Measurements from ENCODE around the gene ARHGAP8.

ARHGAP8 gene

DNA sequence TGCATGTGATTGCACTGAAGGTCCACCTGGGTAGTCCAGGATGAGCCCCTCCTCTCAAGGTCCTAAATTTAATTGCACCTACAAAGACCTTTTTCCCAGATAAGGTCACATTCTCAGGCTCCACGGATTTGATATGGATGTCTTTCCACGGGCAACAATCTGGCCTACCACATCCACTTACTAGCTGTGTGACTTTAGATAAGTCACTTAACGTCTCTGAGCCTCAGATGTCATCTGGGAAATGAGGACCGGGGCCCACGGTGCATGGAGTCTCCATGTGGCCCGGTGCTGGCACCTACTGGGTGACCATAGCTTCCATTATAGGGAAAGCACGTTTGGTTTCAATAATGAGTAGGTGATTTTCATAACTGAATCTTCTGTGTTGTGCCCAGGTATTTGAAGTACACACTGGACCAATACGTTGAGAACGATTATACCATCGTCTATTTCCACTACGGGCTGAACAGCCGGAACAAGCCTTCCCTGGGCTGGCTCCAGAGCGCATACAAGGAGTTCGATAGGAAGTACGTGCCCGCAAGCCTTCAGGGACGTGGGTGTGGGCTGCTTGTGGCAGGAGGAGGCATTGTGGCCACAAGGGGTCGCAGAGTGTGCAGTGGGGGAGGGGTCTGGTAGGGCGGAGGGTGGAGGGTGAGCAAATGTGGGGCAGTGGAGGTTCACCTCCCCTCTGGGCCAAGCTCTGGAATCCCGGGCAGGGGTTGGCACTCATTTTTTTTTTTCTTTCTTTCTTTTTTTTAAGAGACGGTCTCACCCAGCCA lies 55.7 kb downstream of the ARHGAP8 start:
- H3K27ac ChIP-seq (ENCODE audit: low read depth, low read length), result no peak overlapping the region
- H3K4me1 ChIP-seq (ENCODE audit: control insufficient read depth in 5 of 5, insufficient read depth in 5 of 5, low read length in 5 of 5), result no peaks in the 10 kb centered on the region
- no peak overlapping the region for H3K9ac ChIP-seq (ENCODE audit: low read length in 5 of 5)
- peaks cover 0 to 4% (median 0%) of the 10 kb centered on the region in 5 donors for H3K9me3 ChIP-seq (ENCODE audit: control insufficient read depth in 5 of 5, low read length in 5 of 5)
- H3K36me3 ChIP-seq (ENCODE audit: control insufficient read depth in 5 of 5, insufficient read depth in 5 of 5, low read length in 5 of 5), result peaks cover 0 to 3% (median 0%) of the 10 kb centered on the region in 5 donors
- H3K27me3 ChIP-seq (ENCODE audit: control insufficient read depth in 5 of 5, insufficient read depth in 4 of 5, low read length in 5 of 5), result peaks cover 0 to 21% (median 8%) of the 10 kb centered on the region in 5 donors
- no peak overlapping the region for H3K4me3 ChIP-seq (ENCODE audit: low read depth in 1 of 5, low read length in 5 of 5)

DNA sequence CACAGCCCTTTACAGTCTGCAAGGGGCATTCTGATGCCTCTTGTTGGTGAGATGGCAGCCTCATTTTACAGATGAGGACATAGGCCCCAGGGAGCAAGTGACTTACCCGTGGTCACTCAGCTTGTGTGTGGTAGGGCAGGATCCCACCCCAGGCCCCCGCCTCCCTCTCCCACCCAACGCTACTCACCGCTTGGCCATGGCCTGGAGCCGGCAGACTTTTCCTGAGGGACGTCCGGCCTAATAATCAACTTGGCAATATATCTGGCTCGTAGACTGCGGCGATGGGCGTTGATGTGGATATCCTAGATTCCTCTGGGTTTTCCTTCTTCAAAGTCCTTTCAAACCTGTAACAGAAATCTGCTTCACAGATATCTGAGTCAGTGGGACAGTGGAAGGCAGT lies 57.1 kb downstream of the ARHGAP8 start:
- Histone ChIP-seq H3K9me3 (ENCODE audit: control insufficient read depth in 5 of 5, low read length in 5 of 5) (peaks cover 0 to 9% (median 0%) of the 10 kb centered on the region in 5 donors), H3K36me3 (ENCODE audit: control insufficient read depth in 5 of 5, insufficient read depth in 5 of 5, low read length in 5 of 5) (peaks cover 0 to 3% (median 0%) of the 10 kb centered on the region in 5 donors), H3K4me3 (ENCODE audit: low read depth in 1 of 5, low read length in 5 of 5) (no peak overlapping the region), H3K27me3 (ENCODE audit: control insufficient read depth in 5 of 5, insufficient read depth in 4 of 5, low read length in 5 of 5) (peaks cover 0 to 18% (median 5%) of the 10 kb centered on the region in 5 donors), H3K9ac (ENCODE audit: low read length in 5 of 5) (no peak overlapping the region), H3K27ac (ENCODE audit: low read depth, low read length) (no peak overlapping the region), H3K4me1 (ENCODE audit: control insufficient read depth in 5 of 5, insufficient read depth in 5 of 5, low read length in 5 of 5) (no peaks in the 10 kb centered on the region)

DNA sequence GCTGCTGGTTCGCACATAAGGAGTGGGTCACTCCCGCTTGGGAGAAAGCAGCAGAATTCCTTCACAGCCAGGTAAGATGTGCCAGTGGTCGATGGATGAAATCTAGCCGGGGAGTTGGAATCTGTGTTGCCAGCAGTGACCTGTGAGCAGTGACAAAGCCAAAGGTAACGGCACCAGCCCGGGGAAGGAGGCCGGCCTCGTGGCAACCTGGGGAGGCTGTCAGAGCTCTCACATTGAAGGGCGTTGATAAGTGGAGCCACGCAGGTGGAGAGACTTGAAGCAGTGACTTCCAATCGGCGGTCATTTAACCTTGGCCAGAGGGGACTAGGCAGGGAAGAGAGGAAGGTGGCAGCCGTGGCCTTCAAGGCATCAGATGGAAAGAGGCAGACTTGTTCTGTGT lies 58.8 kb downstream of the ARHGAP8 start:
- H3K9me3 ChIP-seq (ENCODE audit: control insufficient read depth in 5 of 5, low read length in 5 of 5), result peaks cover 0 to 9% (median 0%) of the 10 kb centered on the region in 5 donors
- no peak overlapping the region for H3K4me3 ChIP-seq (ENCODE audit: low read depth in 1 of 5, low read length in 5 of 5)
- H3K27me3 ChIP-seq (ENCODE audit: control insufficient read depth in 5 of 5, insufficient read depth in 4 of 5, low read length in 5 of 5), result peaks cover 0 to 16% (median 8%) of the 10 kb centered on the region in 5 donors
- no peaks in the 10 kb centered on the region for H3K36me3 ChIP-seq (ENCODE audit: control insufficient read depth in 5 of 5, insufficient read depth in 5 of 5, low read length in 5 of 5)
- no peak overlapping the region for H3K9ac ChIP-seq (ENCODE audit: low read length in 5 of 5)
- H3K4me1 ChIP-seq (ENCODE audit: control insufficient read depth in 5 of 5, insufficient read depth in 5 of 5, low read length in 5 of 5), result no peaks in the 10 kb centered on the region
- no peak overlapping the region for H3K27ac ChIP-seq (ENCODE audit: low read depth, low read length)

- Histone ChIP-seq H3K9me3 (ENCODE audit: control insufficient read depth in 5 of 5, low read length in 5 of 5) (peaks cover 0 to 9% (median 0%) of the 10 kb centered on the region in 5 donors), H3K36me3 (ENCODE audit: control insufficient read depth in 5 of 5, insufficient read depth in 5 of 5, low read length in 5 of 5) (no peaks in the 10 kb centered on the region), H3K27ac (ENCODE audit: low read depth, low read length) (no peak overlapping the region), H3K4me1 (ENCODE audit: control insufficient read depth in 5 of 5, insufficient read depth in 5 of 5, low read length in 5 of 5) (no peaks in the 10 kb centered on the region), H3K9ac (ENCODE audit: low read length in 5 of 5) (no peak overlapping the region), H3K27me3 (ENCODE audit: control insufficient read depth in 5 of 5, insufficient read depth in 4 of 5, low read length in 5 of 5) (peaks cover 0 to 7% (median 0%) of the 10 kb centered on the region in 5 donors), H3K4me3 (ENCODE audit: low read depth in 1 of 5, low read length in 5 of 5) (no peak overlapping the region)
These were observed 61.0 kb downstream of the ARHGAP8 start for GRCh38 chr22:44813416-44813815.

GRCh38 chr22:44814266-44815098 lies 62.1 kb downstream of the ARHGAP8 start:
- Histone ChIP-seq H3K9ac (ENCODE audit: low read length in 5 of 5) (no peak overlapping the region), H3K4me1 (ENCODE audit: control insufficient read depth in 5 of 5, insufficient read depth in 5 of 5, low read length in 5 of 5) (no peaks in the 10 kb centered on the region), H3K4me3 (ENCODE audit: low read depth in 1 of 5, low read length in 5 of 5) (no peak overlapping the region), H3K36me3 (ENCODE audit: control insufficient read depth in 5 of 5, insufficient read depth in 5 of 5, low read length in 5 of 5) (no peaks in the 10 kb centered on the region), H3K9me3 (ENCODE audit: control insufficient read depth in 5 of 5, low read length in 5 of 5) (peaks cover 0 to 9% (median 0%) of the 10 kb centered on the region in 5 donors), H3K27me3 (ENCODE audit: control insufficient read depth in 5 of 5, insufficient read depth in 4 of 5, low read length in 5 of 5) (peaks cover 0 to 7% (median 0%) of the 10 kb centered on the region in 5 donors), H3K27ac (ENCODE audit: low read depth, low read length) (no peak overlapping the region)

GRCh38 chr22:44815099-44816070 lies 63.0 kb downstream of the ARHGAP8 start:
- H3K9me3 ChIP-seq (ENCODE audit: control insufficient read depth in 5 of 5, low read length in 5 of 5), result peaks cover 0 to 9% (median 0%) of the 10 kb centered on the region in 5 donors
- no peaks in the 10 kb centered on the region for H3K4me1 ChIP-seq (ENCODE audit: control insufficient read depth in 5 of 5, insufficient read depth in 5 of 5, low read length in 5 of 5)
- H3K9ac ChIP-seq (ENCODE audit: low read length in 5 of 5), result no peak overlapping the region
- no peak overlapping the region for H3K27ac ChIP-seq (ENCODE audit: low read depth, low read length)
- H3K4me3 ChIP-seq (ENCODE audit: low read depth in 1 of 5, low read length in 5 of 5), result no peak overlapping the region
- H3K27me3 ChIP-seq (ENCODE audit: control insufficient read depth in 5 of 5, insufficient read depth in 4 of 5, low read length in 5 of 5), result peaks cover 0 to 10% (median 2%) of the 10 kb centered on the region in 5 donors
- H3K36me3 ChIP-seq (ENCODE audit: control insufficient read depth in 5 of 5, insufficient read depth in 5 of 5, low read length in 5 of 5), result no peaks in the 10 kb centered on the region

GRCh38 chr22:44816141-44816540 lies 63.8 kb downstream of the ARHGAP8 start:
- H3K9ac ChIP-seq (ENCODE audit: low read length in 5 of 5), result no peak overlapping the region
- no peak overlapping the region for H3K27ac ChIP-seq (ENCODE audit: low read depth, low read length)
- H3K4me3 ChIP-seq (ENCODE audit: low read depth in 1 of 5, low read length in 5 of 5), result no peak overlapping the region
- no peaks in the 10 kb centered on the region for H3K36me3 ChIP-seq (ENCODE audit: control insufficient read depth in 5 of 5, insufficient read depth in 5 of 5, low read length in 5 of 5)
- H3K27me3 ChIP-seq (ENCODE audit: control insufficient read depth in 5 of 5, insufficient read depth in 4 of 5, low read length in 5 of 5), result peaks cover 0 to 13% (median 3%) of the 10 kb centered on the region in 5 donors
- peaks cover 0 to 3% (median 0%) of the 10 kb centered on the region in 5 donors for H3K4me1 ChIP-seq (ENCODE audit: control insufficient read depth in 5 of 5, insufficient read depth in 5 of 5, low read length in 5 of 5)
- peaks cover 0 to 9% (median 0%) of the 10 kb centered on the region in 5 donors for H3K9me3 ChIP-seq (ENCODE audit: control insufficient read depth in 5 of 5, low read length in 5 of 5)

- Histone ChIP-seq H3K4me1 (ENCODE audit: control insufficient read depth in 5 of 5, insufficient read depth in 5 of 5, low read length in 5 of 5) (peaks cover 0 to 3% (median 0%) of the 10 kb centered on the region in 5 donors), H3K9me3 (ENCODE audit: control insufficient read depth in 5 of 5, low read length in 5 of 5) (no peaks in the 10 kb centered on the region), H3K27ac (ENCODE audit: low read depth, low read length) (no peak overlapping the region), H3K4me3 (ENCODE audit: low read depth in 1 of 5, low read length in 5 of 5) (no peak overlapping the region), H3K36me3 (ENCODE audit: control insufficient read depth in 5 of 5, insufficient read depth in 5 of 5, low read length in 5 of 5) (peaks cover 0 to 7% (median 0%) of the 10 kb centered on the region in 5 donors), H3K27me3 (ENCODE audit: control insufficient read depth in 5 of 5, insufficient read depth in 4 of 5, low read length in 5 of 5) (peaks cover 0 to 13% (median 3%) of the 10 kb centered on the region in 5 donors), H3K9ac (ENCODE audit: low read length in 5 of 5) (no peak overlapping the region)
These were observed 66.4 kb downstream of the ARHGAP8 start for GRCh38 chr22:44818727-44819126.

DNA sequence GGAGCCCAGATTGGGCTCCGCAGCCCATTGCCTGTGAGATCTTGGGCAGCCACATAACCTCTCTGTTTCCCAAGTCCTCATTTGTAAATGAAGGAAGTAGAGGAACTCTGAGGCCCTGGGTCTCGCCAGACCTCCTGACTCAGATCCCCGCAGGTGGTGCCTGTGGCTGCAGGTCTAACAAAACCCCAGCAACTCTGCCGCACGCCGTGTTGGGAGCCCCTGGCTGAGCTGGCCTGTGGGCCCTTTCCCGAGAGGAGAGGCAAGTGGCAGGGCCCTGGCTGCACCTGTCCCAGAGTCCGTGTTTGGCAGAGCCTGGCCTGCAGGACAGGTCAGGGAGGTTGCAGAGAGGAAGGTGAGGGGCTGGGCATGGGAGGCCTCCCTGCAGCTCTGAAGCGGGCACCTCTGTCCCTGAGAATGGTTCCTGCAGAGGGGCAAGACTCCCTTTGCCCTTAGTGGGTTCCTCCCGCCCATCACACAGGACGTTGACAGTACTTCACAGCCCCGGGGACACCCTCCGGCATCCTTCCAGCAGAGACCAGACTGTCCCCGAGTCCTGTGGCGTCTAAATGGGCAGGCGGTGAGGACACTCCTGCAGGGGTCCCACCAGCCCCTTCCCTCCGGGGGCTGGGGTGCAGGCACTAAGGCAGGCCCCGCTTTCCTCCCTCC lies 67.7 kb downstream of the ARHGAP8 start:
- Histone ChIP-seq H3K4me3 (ENCODE audit: low read depth in 1 of 5, low read length in 5 of 5) (no peak overlapping the region), H3K9ac (ENCODE audit: low read length in 5 of 5) (no peak overlapping the region), H3K4me1 (ENCODE audit: control insufficient read depth in 5 of 5, insufficient read depth in 5 of 5, low read length in 5 of 5) (peaks cover 0 to 3% (median 0%) of the 10 kb centered on the region in 5 donors), H3K27ac (ENCODE audit: low read depth, low read length) (no peak overlapping the region), H3K36me3 (ENCODE audit: control insufficient read depth in 5 of 5, insufficient read depth in 5 of 5, low read length in 5 of 5) (peaks cover 0 to 7% (median 0%) of the 10 kb centered on the region in 5 donors), H3K27me3 (ENCODE audit: control insufficient read depth in 5 of 5, insufficient read depth in 4 of 5, low read length in 5 of 5) (peaks cover 0 to 9% (median 5%) of the 10 kb centered on the region in 5 donors), H3K9me3 (ENCODE audit: control insufficient read depth in 5 of 5, low read length in 5 of 5) (no peaks in the 10 kb centered on the region)

Measured in subcutaneous abdominal adipose tissue (tissue), 5 donors.